ENCODE measurements around the gene TRPM5. TPM values are rescaled to one million over a fixed set of nuclear protein-coding genes. Genes with fewer than 3 reads are reported as not detected.

TRPM5 gene
- polyA plus RNA-seq, 1 of the 3 experiments (the other 2 are of a cell fraction) = not detected

DNA sequence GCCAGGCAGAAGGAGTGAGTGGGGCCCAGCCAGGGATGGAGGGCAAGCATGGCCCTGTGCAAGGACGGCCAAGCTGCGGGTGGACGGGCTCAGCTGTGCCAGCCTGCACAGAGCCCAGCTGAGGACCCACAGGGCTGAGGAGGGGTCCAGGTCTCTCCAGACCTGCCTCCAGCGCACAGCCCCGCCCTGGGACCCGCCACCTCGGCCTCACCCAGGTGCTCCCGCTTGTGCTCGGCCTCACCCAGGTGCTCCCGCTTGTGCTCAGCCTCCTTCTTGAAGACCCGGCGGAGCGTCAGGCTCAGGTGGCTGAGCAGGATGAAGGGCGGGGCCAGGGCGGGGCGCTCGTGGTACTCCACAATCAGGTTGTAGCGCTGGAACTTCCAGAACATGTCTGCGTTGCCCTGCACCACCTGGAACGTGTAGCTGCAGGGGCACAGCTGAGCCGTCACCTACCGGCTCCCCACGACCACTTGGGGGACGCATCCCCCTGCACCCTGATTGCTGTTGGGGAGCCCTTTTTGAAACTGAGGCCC is 37.4 kb downstream of the TRPM5 start:
- Histone ChIP-seq H3F3A (replicated peaks; ENCODE audit: insufficient read depth) (no peaks in the 10 kb centered on the region), H3K4me1 (ENCODE audit: control insufficient read depth in 1 of 2, insufficient read depth in 2 of 2, low read depth in 1 of 2, low read length in 1 of 2) (peaks cover 0 to 4% of the 10 kb centered on the region in 2 experiments; a peak in 1 of 4 replicates), H3K4me2 (no peak overlapping the region), H3K9me2 (no peaks in the 10 kb centered on the region), H3K4me3 (ENCODE audit: low read depth in 2 of 2, low read length in 1 of 2) (no peak overlapping the region), H3K9ac (no peak overlapping the region), H3K36me3 (replicated peaks in 1 of 2; ENCODE audit: control insufficient read depth in 1 of 2, insufficient read depth in 2 of 2, low read length in 1 of 2) (peaks cover 0 to 22% of the 10 kb centered on the region in 2 experiments), H4K20me1 (ENCODE audit: insufficient read depth) (no peaks in the 10 kb centered on the region), H3K9me3 (no peaks in the 10 kb centered on the region), H2AFZ (ENCODE audit: low read depth) (no peak overlapping the region), H3K27me3 (ENCODE audit: insufficient read depth) (no peaks in the 10 kb centered on the region), H3K27ac (ENCODE audit: low read depth in 2 of 2, low read length in 1 of 2) (no peak overlapping the region), H3K79me2 (ENCODE audit: insufficient read depth) (peaks cover 10% of the 10 kb centered on the region)
- no peak for TF ChIP-seq SIN3A (IDR thresholded peaks at IDR 0.05; ENCODE audit: borderline replicate concordance, low read depth, low read length)
- ChIA-PET CTCF (interaction anchor here (1.3 to 9.9 kb wide), 3 partner anchors 12 to 251 kb away, joined by 3 to 166 read pairs (median 21); no protein-coding TSS in a partner anchor), POLR2A (no interaction called here)
- WGBS (ENCODE audit: low lambda C conversion rate) = 94% methylated on average over 15 of the region's 24 CpGs
- DNase-seq = no peak

GRCh38 chr11:2406451-2406850 is 37.9 kb downstream of the TRPM5 start:
- Histone ChIP-seq H3K4me3 (ENCODE audit: low read depth in 2 of 2, low read length in 1 of 2) (no peak overlapping the region), H3K27me3 (ENCODE audit: insufficient read depth) (no peaks in the 10 kb centered on the region), H2AFZ (ENCODE audit: low read depth) (no peak overlapping the region), H3K4me2 (no peak overlapping the region), H3K27ac (ENCODE audit: low read depth in 2 of 2, low read length in 1 of 2) (no peak overlapping the region), H3K79me2 (ENCODE audit: insufficient read depth) (peaks cover 15% of the 10 kb centered on the region), H3K4me1 (ENCODE audit: control insufficient read depth in 1 of 2, insufficient read depth in 2 of 2, low read depth in 1 of 2, low read length in 1 of 2) (peaks cover 4 to 9% of the 10 kb centered on the region in 2 experiments; a peak in 2 of 4 replicates), H3K9me3 (no peaks in the 10 kb centered on the region), H3K36me3 (replicated peaks in 1 of 2; ENCODE audit: control insufficient read depth in 1 of 2, insufficient read depth in 2 of 2, low read length in 1 of 2) (peaks cover 0 to 24% of the 10 kb centered on the region in 2 experiments), H4K20me1 (ENCODE audit: insufficient read depth) (no peaks in the 10 kb centered on the region), H3K9ac (no peak overlapping the region), H3F3A (replicated peaks; ENCODE audit: insufficient read depth) (no peaks in the 10 kb centered on the region), H3K9me2 (no peaks in the 10 kb centered on the region)
- TF ChIP-seq, protein P1, sequence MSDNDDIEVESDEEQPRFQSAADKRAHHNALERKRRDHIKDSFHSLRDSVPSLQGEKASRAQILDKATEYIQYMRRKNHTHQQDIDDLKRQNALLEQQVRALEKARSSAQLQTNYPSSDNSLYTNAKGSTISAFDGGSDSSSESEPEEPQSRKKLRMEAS (IDR thresholded peaks at IDR 0.05; ENCODE audit: low read depth) = no peak
- TF ChIP-seq EZH2phosphoT487 (IDR thresholded peaks at IDR 0.05; ENCODE audit: borderline replicate concordance, low read depth) (no peak), RAD21 (IDR thresholded peaks at IDR 0.05; ENCODE audit: low read length) (no peak), ZBTB33 (IDR thresholded peaks at IDR 0.05; ENCODE audit: borderline replicate concordance, low read depth) (no peak), SMC3 (IDR thresholded peaks at IDR 0.05; ENCODE audit: low read depth, low read length) (no peak)
- ChIA-PET CTCF (interaction anchor here (1.3 to 9.9 kb wide), 3 partner anchors 13 to 250 kb away, joined by 3 to 166 read pairs (median 21); no protein-coding TSS in a partner anchor), POLR2A (interaction anchor here (1.7 kb wide), 1 partner anchor 14 kb away, joined by 6 read pairs; no protein-coding TSS in a partner anchor)
- 84% methylated on average over 11 of the region's 14 CpGs for WGBS (ENCODE audit: low lambda C conversion rate)
- no peak for DNase-seq

DNA sequence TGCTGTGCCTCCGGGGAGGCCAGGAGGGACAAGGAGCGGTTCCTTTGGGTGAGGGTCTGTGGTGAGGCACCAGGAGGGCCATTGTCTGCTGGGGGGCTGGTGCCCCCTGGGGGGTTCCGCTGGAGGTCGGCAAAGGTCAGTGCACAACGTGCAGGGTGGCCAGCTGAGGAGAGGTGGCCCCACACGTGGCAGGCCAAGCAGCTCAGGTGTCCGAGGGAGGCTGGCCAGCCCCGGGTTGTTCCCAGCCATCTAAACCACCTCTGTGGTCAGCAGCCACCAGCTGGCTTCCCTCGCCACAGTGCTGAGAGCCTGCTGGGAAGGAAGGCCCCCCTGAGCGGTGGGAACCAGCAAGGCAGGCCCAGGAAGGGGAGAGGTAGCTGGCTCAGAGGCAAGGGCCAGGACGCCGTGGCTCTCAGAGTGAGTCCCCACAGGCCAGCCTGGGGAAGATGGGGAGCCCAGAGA is 39.5 kb downstream of the TRPM5 start:
- H3K4me1 ChIP-seq (ENCODE audit: control insufficient read depth in 1 of 2, insufficient read depth in 2 of 2, low read depth in 1 of 2, low read length in 1 of 2) = peaks cover 6 to 11% of the 10 kb centered on the region in 2 experiments; a peak in 2 of 4 replicates
- 91% methylated on average over 4 of the region's 12 CpGs for WGBS (ENCODE audit: low lambda C conversion rate)
- H3K36me3 ChIP-seq (replicated peaks in 1 of 2; ENCODE audit: control insufficient read depth in 1 of 2, insufficient read depth in 2 of 2, low read length in 1 of 2) = peaks cover 0 to 24% of the 10 kb centered on the region in 2 experiments
- H3F3A ChIP-seq (replicated peaks; ENCODE audit: insufficient read depth) = peaks cover 3% of the 10 kb centered on the region
- CTCF ChIA-PET = interaction anchor here (4.6 to 9.9 kb wide), 2 partner anchors 15 to 127 kb away, joined by 21 to 166 read pairs; no protein-coding TSS in a partner anchor
- POLR2A ChIA-PET = interaction anchor here (1.0 to 1.7 kb wide), 2 partner anchors 8 to 15 kb away, joined by 3 to 6 read pairs; no protein-coding TSS in a partner anchor
- no peak overlapping the region for H3K4me2 ChIP-seq
- H3K27ac ChIP-seq (ENCODE audit: low read depth in 2 of 2, low read length in 1 of 2) = no peak overlapping the region
- no peak for TF ChIP-seq JUND (IDR thresholded peaks at IDR 0.05)
- no peak for TF ChIP-seq FOXM1 (IDR thresholded peaks at IDR 0.05; ENCODE audit: low read depth)
- TF ChIP-seq MEF2A (IDR thresholded peaks at IDR 0.05; ENCODE audit: borderline replicate concordance, low read depth) = no peak
- TF ChIP-seq, protein P1 (IDR thresholded peaks at IDR 0.05; ENCODE audit: low read depth) = no peak
- no peak for TF ChIP-seq SMC3 (IDR thresholded peaks at IDR 0.05; ENCODE audit: low read depth, low read length)
- no peak for TF ChIP-seq RFX5 (IDR thresholded peaks at IDR 0.05; ENCODE audit: low read length)
- no peak for TF ChIP-seq CHD2 (IDR thresholded peaks at IDR 0.05; ENCODE audit: low read length, partially characterized antibody)
- TF ChIP-seq TAF1 (IDR thresholded peaks at IDR 0.05; ENCODE audit: borderline replicate concordance, low read depth, low read length) = no peak
- TF ChIP-seq REST (IDR thresholded peaks at IDR 0.05; ENCODE audit: low read depth, low read length) = no peak
- TF ChIP-seq ELF1 (IDR thresholded peaks at IDR 0.05) = no peak
- H3K27me3 ChIP-seq (ENCODE audit: insufficient read depth) = no peaks in the 10 kb centered on the region
- no peaks in the 10 kb centered on the region for H3K9me2 ChIP-seq
- H3K4me3 ChIP-seq (ENCODE audit: low read depth in 2 of 2, low read length in 1 of 2) = no peak overlapping the region
- DNase-seq = no peak
- H2AFZ ChIP-seq (ENCODE audit: low read depth) = no peak overlapping the region
- peaks cover 22% of the 10 kb centered on the region for H3K79me2 ChIP-seq (ENCODE audit: insufficient read depth)
- no peaks in the 10 kb centered on the region for H4K20me1 ChIP-seq (ENCODE audit: insufficient read depth)
- no peak overlapping the region for H3K9ac ChIP-seq
- H3K9me3 ChIP-seq = no peaks in the 10 kb centered on the region

Measured in SK-N-SH (cell line).